Mesenchymal stem cell (in vitro differentiated cells and primary cell): Measurements from ENCODE around the gene PPP1R1C.

Experiments used
- DNase-seq: peaks from one replicate; pipeline ENCODE4 v3.0.0-alpha.2; 2013
- H2AFZ ChIP-seq: one replicate; pipeline ENCODE4 v1.6.1; 2013; ENCODE audit warnings: low read depth, mild to moderate bottlenecking, control low read depth, inconsistent platforms, low read length, moderate library complexity
- H2AK5ac ChIP-seq: 2 replicates; pipeline ENCODE4 v1.6.1; 2013; ENCODE audit warnings: low read length, moderate library complexity, mild to moderate bottlenecking, inconsistent platforms; ENCODE audit not compliant: severe bottlenecking
- H2BK120ac ChIP-seq: one replicate; pipeline ENCODE4 v1.6.1; 2013; ENCODE audit warnings: low read depth, mild to moderate bottlenecking, inconsistent platforms, low read length, moderate library complexity
- H2BK12ac ChIP-seq, 2 experiments: one replicate each; pipeline ENCODE4 v1.6.1; 2013; ENCODE audit warnings: inconsistent platforms in 2 of 2, low read length in 2 of 2, mild to moderate bottlenecking in 2 of 2, moderate library complexity in 2 of 2, control low read depth in 1 of 2
- H2BK15ac ChIP-seq: one replicate; pipeline ENCODE4 v1.6.1; 2013; ENCODE audit warnings: mild to moderate bottlenecking, low read depth, inconsistent platforms; ENCODE audit not compliant: poor library complexity, severe bottlenecking
- H2BK5ac ChIP-seq: 2 replicates; pipeline ENCODE4 v1.6.1; 2013; ENCODE audit warnings: low read depth, mild to moderate bottlenecking, low read length, control low read depth, inconsistent platforms; ENCODE audit not compliant: poor library complexity, severe bottlenecking
- H3K14ac ChIP-seq, 2 experiments: one replicate each; pipeline ENCODE4 v1.6.1; 2013; ENCODE audit warnings: inconsistent platforms in 2 of 2, low read length in 2 of 2, control low read depth in 1 of 2, mild to moderate bottlenecking in 1 of 2, moderate library complexity in 1 of 2
- H3K18ac ChIP-seq, 2 experiments: one replicate each; pipeline ENCODE4 v1.6.1; 2013; ENCODE audit warnings: inconsistent platforms in 2 of 2, low read length in 2 of 2, control low read depth in 1 of 2, low read depth in 1 of 2, mild to moderate bottlenecking in 1 of 2
- H3K23ac ChIP-seq, 2 experiments: one replicate each; pipeline ENCODE4 v1.6.1; 2013; ENCODE audit warnings: inconsistent platforms in 2 of 2, low read length in 2 of 2, mild to moderate bottlenecking in 2 of 2, moderate library complexity in 2 of 2, control low read depth in 1 of 2
- H3K27ac ChIP-seq: 2 replicates; pipeline ENCODE4 v1.5.1; 2013; ENCODE audit warnings: mild to moderate bottlenecking, moderate library complexity, low read length, control low read depth, inconsistent platforms; ENCODE audit not compliant: poor library complexity, severe bottlenecking
- H3K27me3 ChIP-seq, 2 experiments: 2 replicates each; pipeline versions ENCODE4 v1.6.1 to v1.7.0; 2013; ENCODE audit warnings: low read length in 2 of 2, mild to moderate bottlenecking in 2 of 2, moderate library complexity in 2 of 2, control low read depth in 1 of 2, inconsistent platforms in 1 of 2; ENCODE audit not compliant: control insufficient read depth in 1 of 2, insufficient read depth in 1 of 2
- H3K36me3 ChIP-seq, 2 experiments: 2 replicates each; pipeline versions ENCODE4 v1.6.1 to v1.7.0; 2013; ENCODE audit warnings: low read length in 2 of 2, control low read depth in 1 of 2, inconsistent platforms in 1 of 2, low read depth in 1 of 2, mild to moderate bottlenecking in 1 of 2; ENCODE audit not compliant: insufficient read depth in 2 of 2, control insufficient read depth in 1 of 2
- H3K4ac ChIP-seq, 2 experiments: one replicate each; pipeline ENCODE4 v1.6.1; 2013; ENCODE audit warnings: inconsistent platforms in 2 of 2, low read length in 2 of 2, mild to moderate bottlenecking in 2 of 2, moderate library complexity in 2 of 2, control low read depth in 1 of 2, low read depth in 1 of 2
- H3K4me1 ChIP-seq: 2 replicates; pipeline ENCODE4 v1.6.1; 2013; ENCODE audit warnings: low read depth, low read length, control low read depth; ENCODE audit not compliant: control insufficient read depth, insufficient read depth
- H3K4me2 ChIP-seq: 2 replicates; pipeline ENCODE4 v1.6.1; 2013; ENCODE audit warnings: low read length, mild to moderate bottlenecking, inconsistent platforms; ENCODE audit not compliant: poor library complexity, severe bottlenecking
- H3K4me3 ChIP-seq, 2 experiments: 2 replicates each; pipeline versions ENCODE4 v1.5.1 to v1.7.0; 2013; ENCODE audit warnings: low read length in 2 of 2, mild to moderate bottlenecking in 2 of 2, control low read depth in 1 of 2, low read depth in 1 of 2; ENCODE audit not compliant: insufficient read depth in 1 of 2
- H3K79me1 ChIP-seq: replicated peaks from 2 replicates; pipeline ENCODE4 v1.6.1; 2013; ENCODE audit warnings: mild to moderate bottlenecking, control low read depth, low read length, inconsistent platforms; ENCODE audit not compliant: poor library complexity, severe bottlenecking
- H3K9ac ChIP-seq: 2 replicates; pipeline ENCODE4 v1.7.0; 2013; ENCODE audit warnings: mild to moderate bottlenecking, low read length, moderate library complexity
- H3K9me3 ChIP-seq: 2 replicates; pipeline ENCODE4 v1.7.0; 2013; ENCODE audit warnings: mild to moderate bottlenecking, low read length; ENCODE audit not compliant: control insufficient read depth
- H4K8ac ChIP-seq: one replicate; pipeline ENCODE4 v1.6.1; 2013; ENCODE audit warnings: inconsistent platforms, mild to moderate bottlenecking, low read length, moderate library complexity
- H4K91ac ChIP-seq: one replicate; pipeline ENCODE4 v1.6.1; 2013; ENCODE audit warnings: mild to moderate bottlenecking, low read length, inconsistent platforms
- WGBS: methylation state at CpG from one replicate; pipeline ENCODE4 v1.1.7; 2013; ENCODE audit warnings: mixed read lengths; 5-methylcytosine and 5-hydroxymethylcytosine counted together

The PPP1R1C gene

DNA sequence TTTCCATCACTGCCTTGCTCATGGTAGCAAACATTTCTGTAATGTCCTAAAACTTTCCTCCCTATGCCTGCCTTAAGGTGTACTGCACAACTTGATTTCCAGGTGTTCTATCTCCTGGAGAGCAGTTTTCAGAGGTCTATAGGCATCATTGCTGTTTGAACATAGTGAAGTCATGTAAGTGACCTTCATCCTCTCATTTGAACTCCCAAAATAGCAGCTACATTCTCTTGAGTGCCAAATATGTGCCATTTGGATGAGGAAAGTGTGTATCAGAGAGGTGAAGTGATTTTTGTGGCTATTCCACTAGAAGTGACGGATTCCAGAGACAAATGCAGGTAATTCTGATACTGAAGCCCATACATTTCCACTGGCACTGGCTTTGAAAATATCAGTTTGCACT is 3.4 kb downstream of the PPP1R1C start:
- no peaks in the 10 kb centered on the region for H3K79me1 ChIP-seq
- no peak overlapping the region for H3K18ac ChIP-seq
- H3K9me3 ChIP-seq, result no peaks in the 10 kb centered on the region
- no peak overlapping the region for H3K4me2 ChIP-seq
- no peak overlapping the region for H3K9ac ChIP-seq
- no peaks in the 10 kb centered on the region for H3K4me1 ChIP-seq
- H2AFZ ChIP-seq, result no peak overlapping the region
- no peak overlapping the region for H2AK5ac ChIP-seq
- 83% methylated on average over 1 of the region's 1 CpG for WGBS
- H3K4me3 ChIP-seq, result no peak overlapping the region
- H4K8ac ChIP-seq, result no peak overlapping the region
- no peak overlapping the region for H3K23ac ChIP-seq
- H3K14ac ChIP-seq, result no peak overlapping the region
- no peak overlapping the region for H2BK15ac ChIP-seq
- DNase-seq, result no peak
- H3K27ac ChIP-seq, result no peak overlapping the region
- H4K91ac ChIP-seq, result no peak overlapping the region
- H3K27me3 ChIP-seq, result no peaks in the 10 kb centered on the region
- H3K36me3 ChIP-seq, result no peaks in the 10 kb centered on the region
- H2BK120ac ChIP-seq, result no peak overlapping the region
- no peak overlapping the region for H2BK12ac ChIP-seq
- H2BK5ac ChIP-seq, result no peak overlapping the region
- H3K4ac ChIP-seq, result no peak overlapping the region

DNA sequence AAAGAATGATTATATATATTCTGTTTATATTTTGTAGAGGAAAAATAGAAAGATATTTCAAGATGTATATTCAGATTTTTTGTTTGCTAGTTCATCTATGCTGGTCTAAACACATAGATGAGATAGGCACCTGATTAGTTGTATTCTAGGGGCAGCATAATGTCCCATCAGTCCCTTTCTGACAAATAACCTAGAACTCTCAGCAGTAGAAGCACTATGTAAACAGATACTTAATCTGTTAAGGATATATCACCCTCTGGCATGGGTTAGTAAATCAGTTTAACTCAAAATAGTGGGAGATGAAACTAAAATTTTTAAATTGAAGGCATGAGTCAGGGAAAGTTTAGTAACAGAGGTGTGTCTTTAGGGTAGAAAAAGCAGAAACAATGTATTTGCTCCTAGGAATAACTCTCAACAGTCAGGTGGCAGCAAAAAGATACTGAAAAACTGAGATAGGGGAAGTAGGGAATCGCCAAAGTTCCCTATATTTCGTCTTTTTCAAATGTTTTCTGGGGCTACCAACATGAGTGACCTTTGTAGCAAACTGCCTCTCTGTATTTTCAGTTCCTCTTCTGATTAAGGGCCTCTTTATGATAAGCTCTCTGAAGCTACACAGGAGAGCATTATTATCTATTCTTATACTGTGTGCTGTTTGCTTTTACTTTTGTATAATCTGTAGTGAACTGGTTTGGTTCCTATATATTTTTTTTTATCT is 5.7 kb downstream of the PPP1R1C start:
- no peak overlapping the region for H3K27ac ChIP-seq
- no peak overlapping the region for H3K9ac ChIP-seq
- H3K14ac ChIP-seq, result no peak overlapping the region
- H2BK5ac ChIP-seq, result no peak overlapping the region
- no peaks in the 10 kb centered on the region for H3K4me1 ChIP-seq
- no peak overlapping the region for H3K4ac ChIP-seq
- no peak overlapping the region for H2BK120ac ChIP-seq
- no peak overlapping the region for H2BK12ac ChIP-seq
- H4K91ac ChIP-seq, result no peak overlapping the region
- no peak overlapping the region for H3K18ac ChIP-seq
- H3K4me2 ChIP-seq, result no peak overlapping the region
- 92% methylated on average over 2 of the region's 2 CpGs for WGBS
- H3K4me3 ChIP-seq, result no peak overlapping the region
- no peaks in the 10 kb centered on the region for H3K36me3 ChIP-seq
- no peak overlapping the region for H2BK15ac ChIP-seq
- no peak overlapping the region for H2AK5ac ChIP-seq
- H3K23ac ChIP-seq, result no peak overlapping the region
- no peaks in the 10 kb centered on the region for H3K9me3 ChIP-seq
- H3K27me3 ChIP-seq, result no peaks in the 10 kb centered on the region
- no peak for DNase-seq
- no peak overlapping the region for H4K8ac ChIP-seq
- H2AFZ ChIP-seq, result no peak overlapping the region
- H3K79me1 ChIP-seq, result no peaks in the 10 kb centered on the region

DNA sequence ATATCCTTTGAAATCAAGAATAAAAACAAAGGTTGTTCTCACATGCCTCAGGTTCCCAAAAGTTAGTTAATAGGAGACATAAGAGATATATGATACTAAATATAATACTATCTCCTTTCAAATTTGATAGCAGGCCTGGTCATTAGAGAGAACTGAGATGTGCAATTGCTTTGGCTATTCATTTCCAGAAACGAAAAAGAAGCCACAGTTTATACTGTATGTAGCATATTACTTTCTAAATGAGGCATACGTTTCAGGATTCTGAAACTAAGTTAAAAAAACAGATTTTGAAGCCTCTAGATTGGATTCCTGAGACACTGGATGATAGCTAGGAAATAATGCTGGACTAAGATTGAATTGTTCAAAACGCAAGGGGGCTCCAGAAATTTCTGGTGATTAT is 7.1 kb downstream of the PPP1R1C start:
- no peak overlapping the region for H3K4me3 ChIP-seq
- DNase-seq, result no peak

DNA sequence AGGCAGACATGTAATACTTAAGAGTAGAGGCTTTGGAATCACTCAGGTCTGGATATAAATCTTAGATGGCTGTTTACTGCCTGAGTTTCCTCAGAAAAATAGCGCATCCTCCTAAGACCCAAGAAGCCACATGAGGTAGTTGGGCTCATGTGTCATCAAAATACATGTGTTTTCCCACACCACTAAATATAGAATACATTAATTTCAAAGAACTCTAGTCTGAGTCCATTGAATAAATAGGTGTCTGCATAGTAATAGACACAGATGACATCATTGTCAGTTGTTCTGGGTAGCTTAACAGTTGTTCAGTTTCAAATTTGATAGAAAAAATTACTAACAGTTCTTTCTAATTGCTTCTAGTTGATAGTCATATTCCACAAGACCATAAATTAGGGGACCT is 9.6 kb downstream of the PPP1R1C start:
- no peaks in the 10 kb centered on the region for H3K79me1 ChIP-seq
- no CpG with 5 or more reads among the region's 1 CpG for WGBS

More for the DNA sequence above, 7.1 kb downstream of the PPP1R1C start:
- H3K27ac ChIP-seq, result no peak overlapping the region
- H3K4me2 ChIP-seq, result no peak overlapping the region
- H3K4me1 ChIP-seq, result no peaks in the 10 kb centered on the region
- H2BK120ac ChIP-seq, result no peak overlapping the region
- no peak overlapping the region for H2BK15ac ChIP-seq
- H3K23ac ChIP-seq, result no peak overlapping the region
- H3K79me1 ChIP-seq, result no peaks in the 10 kb centered on the region
- H3K36me3 ChIP-seq, result no peaks in the 10 kb centered on the region
- no peaks in the 10 kb centered on the region for H3K9me3 ChIP-seq
- H4K8ac ChIP-seq, result no peak overlapping the region
- 89% methylated on average over 2 of the region's 3 CpGs for WGBS
- H3K14ac ChIP-seq, result no peak overlapping the region
- H2AFZ ChIP-seq, result no peak overlapping the region
- no peak overlapping the region for H4K91ac ChIP-seq
- no peak overlapping the region for H2AK5ac ChIP-seq
- no peak overlapping the region for H3K9ac ChIP-seq
- H3K27me3 ChIP-seq, result no peaks in the 10 kb centered on the region
- H2BK12ac ChIP-seq, result no peak overlapping the region
- H3K18ac ChIP-seq, result no peak overlapping the region
- H2BK5ac ChIP-seq, result no peak overlapping the region
- no peak overlapping the region for H3K4ac ChIP-seq

More for the DNA sequence above, 9.6 kb downstream of the PPP1R1C start:
- H2BK120ac ChIP-seq, result no peak overlapping the region
- H3K4me3 ChIP-seq, result no peak overlapping the region
- H2AK5ac ChIP-seq, result no peak overlapping the region
- H2BK5ac ChIP-seq, result no peak overlapping the region
- no peak overlapping the region for H3K9ac ChIP-seq
- H3K14ac ChIP-seq, result no peak overlapping the region
- no peak overlapping the region for H2AFZ ChIP-seq
- no peak for DNase-seq
- H3K4ac ChIP-seq, result no peak overlapping the region
- no peak overlapping the region for H3K18ac ChIP-seq
- H3K27me3 ChIP-seq, result no peaks in the 10 kb centered on the region
- H3K4me1 ChIP-seq, result no peaks in the 10 kb centered on the region
- no peaks in the 10 kb centered on the region for H3K36me3 ChIP-seq
- H3K9me3 ChIP-seq, result no peaks in the 10 kb centered on the region
- H2BK12ac ChIP-seq, result no peak overlapping the region
- no peak overlapping the region for H4K91ac ChIP-seq
- H3K23ac ChIP-seq, result no peak overlapping the region
- H4K8ac ChIP-seq, result no peak overlapping the region
- no peak overlapping the region for H2BK15ac ChIP-seq
- H3K4me2 ChIP-seq, result no peak overlapping the region
- no peak overlapping the region for H3K27ac ChIP-seq
